Pons (tissue), 1 donor: ENCODE data around the gene TM7SF2.
"Not testable (repeated sequence)": the region's sequence is repeated elsewhere in the genome, so short reads cannot be mapped to it uniquely, and the experiment has no call there.

Source experiments
- DNase-seq: peaks from one replicate; pipeline ENCODE4 v3.0.0-alpha.2; 2016; ENCODE audit warnings: low spot score

TM7SF2 gene

GRCh38 chr11:65115361-65116082 lies 3.9 kb downstream of the TM7SF2 start:
- no peak for DNase-seq

- no peak for DNase-seq
Measured at GRCh38 chr11:65116370-65117205, 4.9 kb downstream of the TM7SF2 start.

- peak; percentile 99 for DNase-seq
Measured at GRCh38 chr11:65117206-65118096, 5.8 kb downstream of the TM7SF2 start, which contains the start of gene ZNHIT2. ZNHIT2 (minus strand) TSS chr11:65117701; CDS start chr11:65117653, 48 bp downstream.

GRCh38 chr11:65118097-65118837 lies 6.6 kb downstream of the TM7SF2 start:
- DNase-seq, result no peak

- not testable (repeated sequence) for DNase-seq
Measured at GRCh38 chr11:65118891-65119669, 7.4 kb downstream of the TM7SF2 start.

GRCh38 chr11:65119670-65119995 lies 8.0 kb downstream of the TM7SF2 start:
- no peak for DNase-seq

- no peak for DNase-seq
Measured at GRCh38 chr11:65120831-65121230, 9.2 kb downstream of the TM7SF2 start.

GRCh38 chr11:65121447-65121864 lies 9.8 kb downstream of the TM7SF2 start:
- no peak for DNase-seq

- peak; percentile 91 for DNase-seq
Measured at GRCh38 chr11:65121865-65122696, 10.4 kb downstream of the TM7SF2 start, which contains the start of the genes FAU and MRPL49. FAU (minus strand) TSS chr11:65122134; CDS start chr11:65121813, 321 bp downstream. MRPL49 (plus strand) TSS chr11:65122321; CDS start chr11:65122347, 26 bp downstream.

GRCh38 chr11:65124480-65125196 lies 13.0 kb downstream of the TM7SF2 start:
- DNase-seq, result no peak

- no peak for DNase-seq
Measured at GRCh38 chr11:65125197-65126056, 13.8 kb downstream of the TM7SF2 start.

- DNase-seq, result no peak
Measured at GRCh38 chr11:65126624-65127274, 15.1 kb downstream of the TM7SF2 start.

- no peak for DNase-seq
Measured at GRCh38 chr11:65127473-65128181, 16.0 kb downstream of the TM7SF2 start.

GRCh38 chr11:65128182-65129145 lies 16.8 kb downstream of the TM7SF2 start:
- DNase-seq, result no peak

GRCh38 chr11:65129649-65130441 lies 18.2 kb downstream of the TM7SF2 start:
- DNase-seq, result no peak
